ENCODE data around the gene SH3BP5. TPM values are rescaled to one million over a fixed set of nuclear protein-coding genes. Genes with fewer than 3 reads are reported as not detected.

Gene SH3BP5
- total and polyA plus RNA-seq, 2 donors (not counting 1 experiment from before 2014, with no cell fraction given) = 76.6 to 92.3 TPM

- ATAC-seq (ENCODE audit: low read depth) = peak; percentile 15
- Histone ChIP-seq H3K27me3 (replicated peaks in 1 of 4; ENCODE audit: control extremely low read depth in 1 of 4, control insufficient read depth in 3 of 4, insufficient read depth in 4 of 4, low read length in 3 of 4) (no peaks in the 10 kb centered on the region), H3K9ac (ENCODE audit: low read length) (peak overlapping the region; percentile 6), H4K20me1 (ENCODE audit: control insufficient read depth, insufficient read depth, low read length, poor library complexity, severe bottlenecking) (peaks cover 68% of the 10 kb centered on the region), H3K36me3 (replicated peaks in 1 of 2; ENCODE audit: control extremely low read depth in 1 of 2, control insufficient read depth in 1 of 2, extremely low read depth in 1 of 2, insufficient read depth in 2 of 2, low read length in 1 of 2) (peaks cover 3 to 57% of the 10 kb centered on the region in 2 experiments), H3K4me2 (replicated peaks; ENCODE audit: low read depth, low read length, poor library complexity, severe bottlenecking) (peak overlapping the region; percentile 55), H2AFZ (ENCODE audit: insufficient read depth, low read depth, low read length, poor library complexity, severe bottlenecking) (no peak overlapping the region), H3K4me1 (ENCODE audit: control insufficient read depth in 2 of 2, insufficient read depth in 2 of 2, low read length in 2 of 2) (peaks cover 74 to 80% of the 10 kb centered on the region in 2 donors), H3K27ac (ENCODE audit: low read length in 2 of 2) (peak overlapping the region; percentile 31 to 68), H3K4me3 (ENCODE audit: control extremely low read depth in 1 of 5, extremely low read depth in 1 of 5, insufficient read depth in 1 of 5, low read depth in 2 of 5, low read length in 4 of 5) (no peak overlapping the region), H3K79me2 (ENCODE audit: control insufficient read depth, insufficient read depth, low read length) (peaks cover 96% of the 10 kb centered on the region), H3K9me3 (ENCODE audit: control extremely low read depth in 1 of 3, control insufficient read depth in 2 of 3, insufficient read depth in 1 of 3, low read length in 2 of 3) (no peaks in the 10 kb centered on the region)
- TF ChIP-seq EZH2 (IDR thresholded peaks at IDR 0.05; ENCODE audit: borderline replicate concordance, insufficient read depth, low read depth, low read length, poor library complexity, severe bottlenecking) (no peak), CTCF (IDR thresholded peaks at IDR 0.05) (no peak)
- 80% methylated on average over 2 of the region's 8 CpGs for WGBS (ENCODE audit: insufficient coverage)
- POLR2A ChIA-PET = interaction anchor here (0.6 to 0.8 kb wide), 3 partner anchors 35 to 91 kb away, joined by 3 to 6 read pairs (median 3); no protein-coding TSS in a partner anchor
- CTCF ChIA-PET = interaction anchor here (0.5 to 2.2 kb wide), 8 partner anchors 10 to 835 kb away, joined by 3 to 9 read pairs (median 6); partner anchors contain the start of gene SH3BP5
- Mint-ChIP-seq H3K27me3 (no peaks in the 10 kb centered on the region), H3K4me3 (peak overlapping the region; percentile 63), H3K4me1 (peaks cover 78% of the 10 kb centered on the region), H3K27ac (peak overlapping the region; percentile 83), H3K9me3 (ENCODE audit: insufficient read depth) (no peaks in the 10 kb centered on the region)
- intact Hi-C loops (cut with micrococcal nuclease) = no loop called here
- DNase-seq = no peak
Measured at GRCh38 chr3:15300323-15301078, 31.9 kb downstream of the SH3BP5 start.

- peaks cover 76 to 80% of the 10 kb centered on the region in 2 donors for H3K4me1 ChIP-seq (ENCODE audit: control insufficient read depth in 2 of 2, insufficient read depth in 2 of 2, low read length in 2 of 2)
- H3K27ac Mint-ChIP-seq = peak overlapping the region; percentile 43
- H3K4me3 ChIP-seq (ENCODE audit: control extremely low read depth in 1 of 5, extremely low read depth in 1 of 5, insufficient read depth in 1 of 5, low read depth in 2 of 5, low read length in 4 of 5) = no peak overlapping the region
- H4K20me1 ChIP-seq (ENCODE audit: control insufficient read depth, insufficient read depth, low read length, poor library complexity, severe bottlenecking) = peaks cover 64% of the 10 kb centered on the region
- H2AFZ ChIP-seq (ENCODE audit: insufficient read depth, low read depth, low read length, poor library complexity, severe bottlenecking) = no peak overlapping the region
- H3K9me3 Mint-ChIP-seq (ENCODE audit: insufficient read depth) = no peaks in the 10 kb centered on the region
- no peak for TF ChIP-seq CTCF (IDR thresholded peaks at IDR 0.05)
- TF ChIP-seq EZH2 (IDR thresholded peaks at IDR 0.05; ENCODE audit: borderline replicate concordance, insufficient read depth, low read depth, low read length, poor library complexity, severe bottlenecking) = no peak
- no peaks in the 10 kb centered on the region for H3K27me3 Mint-ChIP-seq
- POLR2A ChIA-PET = interaction anchor here (0.7 kb wide), 1 partner anchor 29 kb away, joined by 3 read pairs; no protein-coding TSS in a partner anchor
- DNase-seq = no peak
- H3K27me3 ChIP-seq (replicated peaks in 1 of 4; ENCODE audit: control extremely low read depth in 1 of 4, control insufficient read depth in 3 of 4, insufficient read depth in 4 of 4, low read length in 3 of 4) = no peaks in the 10 kb centered on the region
- no peak for ATAC-seq (ENCODE audit: low read depth)
- intact Hi-C loops (cut with micrococcal nuclease) = no loop called here
- H3K27ac ChIP-seq (ENCODE audit: low read length in 2 of 2) = peak overlapping the region in 1 of 2 donors; percentile 87
- peaks cover 3 to 50% of the 10 kb centered on the region in 2 experiments for H3K36me3 ChIP-seq (replicated peaks in 1 of 2; ENCODE audit: control extremely low read depth in 1 of 2, control insufficient read depth in 1 of 2, extremely low read depth in 1 of 2, insufficient read depth in 2 of 2, low read length in 1 of 2)
- H3K4me2 ChIP-seq (replicated peaks; ENCODE audit: low read depth, low read length, poor library complexity, severe bottlenecking) = peak overlapping the region; percentile 24
- CTCF ChIA-PET = interaction anchor here (0.8 to 2.2 kb wide), 5 partner anchors 9 to 68 kb away, joined by 3 to 9 read pairs (median 6); no protein-coding TSS in a partner anchor
- no peak overlapping the region for H3K4me3 Mint-ChIP-seq
- 88% methylated on average over 2 of the region's 3 CpGs for WGBS (ENCODE audit: insufficient coverage)
- H3K79me2 ChIP-seq (ENCODE audit: control insufficient read depth, insufficient read depth, low read length) = peaks cover 90% of the 10 kb centered on the region
- no peak overlapping the region for H3K9ac ChIP-seq (ENCODE audit: low read length)
- H3K4me1 Mint-ChIP-seq = peaks cover 80% of the 10 kb centered on the region
- no peaks in the 10 kb centered on the region for H3K9me3 ChIP-seq (ENCODE audit: control extremely low read depth in 1 of 3, control insufficient read depth in 2 of 3, insufficient read depth in 1 of 3, low read length in 2 of 3)
Measured at GRCh38 chr3:15299036-15299435, 33.4 kb downstream of the SH3BP5 start.

Measured in B cell (primary cell).